ENCODE measurements around the gene LRMDA. TPM values are rescaled to one million over a fixed set of nuclear protein-coding genes. Genes with fewer than 3 reads are reported as not detected.

LRMDA gene
- total and polyA plus RNA-seq, 10 of the 15 experiments (the other 5 are each of a cell fraction or from before 2014, with no cell fraction given): 0.07 to 0.54 (median 0.29) TPM; not detected in 4

GRCh38 chr10:75705426-75705825 is 274.0 kb downstream of the LRMDA start (continued):
- TF ChIP-seq ZNF207 (IDR thresholded peaks at IDR 0.05; ENCODE audit: borderline replicate concordance) (no peak), TCF12 (IDR thresholded peaks at IDR 0.05; ENCODE audit: low read depth, low read length) (no peak), RUNX3 (IDR thresholded peaks at IDR 0.05; ENCODE audit: low read length) (no peak), PML (IDR thresholded peaks at IDR 0.05; ENCODE audit: low read length) (no peak), SP1 (IDR thresholded peaks at IDR 0.05; ENCODE audit: low read depth, low read length) (no peak)

GRCh38 chr10:75707080-75707840 is 275.8 kb downstream of the LRMDA start:
- Histone ChIP-seq H2AFZ (ENCODE audit: control insufficient read depth, low read depth, low read length) (no peak overlapping the region), H3K4me1 (ENCODE audit: control insufficient read depth, insufficient read depth, low read length) (no peaks in the 10 kb centered on the region), H3K27me3 (replicated peaks in 1 of 2; ENCODE audit: control insufficient read depth in 2 of 2, insufficient read depth in 2 of 2, low read length in 1 of 2) (no peaks in the 10 kb centered on the region; a peak in 2 of 4 replicates), H3K9ac (ENCODE audit: control insufficient read depth, insufficient read depth, low read length) (no peak overlapping the region), H3K79me2 (ENCODE audit: control insufficient read depth, insufficient read depth, low read length) (no peaks in the 10 kb centered on the region), H3K36me3 (ENCODE audit: control insufficient read depth in 2 of 2, insufficient read depth in 2 of 2, low read length in 1 of 2) (no peaks in the 10 kb centered on the region), H3K4me3 (no peak overlapping the region), H3K4me2 (ENCODE audit: control insufficient read depth, insufficient read depth) (no peak overlapping the region), H3K27ac (ENCODE audit: control insufficient read depth, insufficient read depth) (no peak overlapping the region), H4K20me1 (ENCODE audit: control insufficient read depth, insufficient read depth) (no peaks in the 10 kb centered on the region), H3K9me3 (replicated peaks; ENCODE audit: control insufficient read depth, insufficient read depth, low read length) (no peaks in the 10 kb centered on the region)
- POLR2A ChIA-PET: interaction anchor here (0.6 kb wide), 2 partner anchors 9 to 170 kb away, joined by 4 to 6 read pairs; no protein-coding TSS in a partner anchor
- WGBS (ENCODE audit: insufficient coverage, insufficient replicate concordance, low lambda C conversion rate, missing lambda C conversion rate): 26% methylated on average over 9 of the region's 9 CpGs
- CTCF ChIA-PET: interaction anchor here (1.0 kb wide), 1 partner anchor 30 kb away, joined by 4 read pairs; no protein-coding TSS in a partner anchor
- no peak for DNase-seq (ENCODE audit: low read depth, low spot score)
- RAD21 ChIA-PET (ENCODE audit: unreplicated experiment): interaction anchor here (1.7 kb wide), 1 partner anchor 10 kb away, joined by 4 read pairs; no protein-coding TSS in a partner anchor
- no peak for ATAC-seq
- in situ Hi-C loops (cut with MboI): no loop called here
- FAIRE-seq: no peak
- BruUV-seq (replicated peaks): no TSS peak
- SMC1A ChIA-PET (ENCODE audit: uncharacterized antibody, unreplicated experiment): interaction anchor here (1.8 kb wide), 1 partner anchor 54 kb away, joined by 4 read pairs; no protein-coding TSS in a partner anchor
- intact Hi-C loops (cut with micrococcal nuclease; ENCODE audit: unreplicated experiment): no loop called here
- TF ChIP-seq TARDBP (IDR thresholded peaks at IDR 0.05; ENCODE audit: borderline replicate concordance) (no peak), E2F8 (IDR thresholded peaks at IDR 0.05; ENCODE audit: low read depth, partially characterized antibody) (no peak), YBX1 (IDR thresholded peaks at IDR 0.05) (no peak), STAT3 (IDR thresholded peaks at IDR 0.05; ENCODE audit: low read depth, low read length) (no peak), SKIL (IDR thresholded peaks at IDR 0.05; ENCODE audit: low read depth, poor library complexity, severe bottlenecking) (no peak), RB1 (IDR thresholded peaks at IDR 0.05; ENCODE audit: borderline replicate concordance) (no peak), NRF1 (conservative IDR thresholded peaks at IDR 0.05; ENCODE audit: low read depth, low read length) (no peak), SPI1 (IDR thresholded peaks at IDR 0.05; ENCODE audit: borderline replicate concordance, insufficient read depth, low read depth, low read length) (no peak), ASH2L (IDR thresholded peaks at IDR 0.05; ENCODE audit: borderline replicate concordance, low read depth) (no peak), RELA (IDR thresholded peaks at IDR 0.05; ENCODE audit: borderline replicate concordance, partially characterized antibody) (no peak), MLLT1 (IDR thresholded peaks at IDR 0.05) (no peak), BCL11A (IDR thresholded peaks at IDR 0.05; ENCODE audit: low read depth, low read length) (no peak)

Measured in GM12878 (cell line).